Thyroid gland (tissue), 4 donors: ENCODE measurements around the gene ZC2HC1C.

Experiments used
- POLR2A ChIP-seq, 2 donors: fragments of 450-650 bp; IDR thresholded peaks; one replicate each; pipeline ENCODE4 v1.6.1; 2017; ENCODE audit warnings: antibody characterized with exemption in 2 of 2, mild to moderate bottlenecking in 2 of 2, moderate library complexity in 1 of 2
- TF ChIP-seq, protein P1 (sequence below), 6 experiments: fragments of 200-600 bp in 3 of 6; fragments of 450-650 bp in 3 of 6; sonication (generic) in 3 of 6; IDR thresholded peaks; one replicate each; pipeline ENCODE4 v1.5.1; 2016 to 2019; ENCODE audit warnings: antibody characterized with exemption in 6 of 6, mild to moderate bottlenecking in 2 of 6, inconsistent platforms in 1 of 6, moderate library complexity in 1 of 6

DNA sequence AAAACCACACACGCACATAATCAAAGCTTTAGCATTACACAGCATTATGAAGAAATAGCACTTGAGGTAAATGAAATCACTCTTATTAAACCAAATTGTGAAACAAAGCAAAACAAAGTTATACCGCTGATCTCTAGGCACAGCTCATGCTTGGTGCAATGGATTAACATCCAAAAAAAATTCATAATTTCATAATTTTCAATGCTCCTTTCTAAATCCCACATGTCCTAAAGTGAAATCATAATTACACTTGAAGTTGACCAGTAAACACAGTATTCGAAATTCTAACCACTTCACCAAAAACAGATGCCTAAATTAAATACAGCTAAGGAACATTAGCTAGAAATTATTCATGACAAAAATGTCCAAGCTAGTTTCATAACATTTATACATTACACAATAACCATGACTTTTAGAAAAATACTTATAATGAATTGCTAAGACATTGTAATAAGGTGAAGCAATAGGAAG lies 19.7 kb upstream of the ZC2HC1C start:
- TF ChIP-seq, protein P1, sequence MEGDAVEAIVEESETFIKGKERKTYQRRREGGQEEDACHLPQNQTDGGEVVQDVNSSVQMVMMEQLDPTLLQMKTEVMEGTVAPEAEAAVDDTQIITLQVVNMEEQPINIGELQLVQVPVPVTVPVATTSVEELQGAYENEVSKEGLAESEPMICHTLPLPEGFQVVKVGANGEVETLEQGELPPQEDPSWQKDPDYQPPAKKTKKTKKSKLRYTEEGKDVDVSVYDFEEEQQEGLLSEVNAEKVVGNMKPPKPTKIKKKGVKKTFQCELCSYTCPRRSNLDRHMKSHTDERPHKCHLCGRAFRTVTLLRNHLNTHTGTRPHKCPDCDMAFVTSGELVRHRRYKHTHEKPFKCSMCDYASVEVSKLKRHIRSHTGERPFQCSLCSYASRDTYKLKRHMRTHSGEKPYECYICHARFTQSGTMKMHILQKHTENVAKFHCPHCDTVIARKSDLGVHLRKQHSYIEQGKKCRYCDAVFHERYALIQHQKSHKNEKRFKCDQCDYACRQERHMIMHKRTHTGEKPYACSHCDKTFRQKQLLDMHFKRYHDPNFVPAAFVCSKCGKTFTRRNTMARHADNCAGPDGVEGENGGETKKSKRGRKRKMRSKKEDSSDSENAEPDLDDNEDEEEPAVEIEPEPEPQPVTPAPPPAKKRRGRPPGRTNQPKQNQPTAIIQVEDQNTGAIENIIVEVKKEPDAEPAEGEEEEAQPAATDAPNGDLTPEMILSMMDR (IDR thresholded peaks at IDR 0.05) = no peak
- no peak for TF ChIP-seq POLR2A (IDR thresholded peaks at IDR 0.05)
